Calu3 (cell line): ENCODE measurements around the gene AKR1E2. TPM values are rescaled to one million over a fixed set of nuclear protein-coding genes. Genes with fewer than 3 reads are reported as not detected.

Experiments
- BruUV-seq: library from RNA; stranded (reverse); fragments of 400-500 nt; replicated peaks from 2 replicates; lab custom pipeline; 2021; lab: Mats Ljungman, UMichigan
- CTCF ChIA-PET: fragments of 300-600 bp; sonication (Branson Sonifier 250); formaldehyde crosslinking; loops from one replicate; lab custom pipeline; 2022; ENCODE audit warnings: antibody characterized with exemption; lab: Charles Lee
- DNase-seq: peaks from one replicate; pipeline ENCODE4 v3.0.0; 2022
- H3K27ac Mint-ChIP-seq: one replicate; pipeline ENCODE4 v1.8.0; 2022; ENCODE audit warnings: mixed read lengths; ENCODE audit not compliant: unreplicated experiment
- H3K27me3 Mint-ChIP-seq: one replicate; pipeline ENCODE4 v1.8.0; 2022; ENCODE audit warnings: mixed read lengths; ENCODE audit not compliant: unreplicated experiment
- H3K36me3 Mint-ChIP-seq: one replicate; pipeline ENCODE4 v1.8.0; 2022; ENCODE audit warnings: mild to moderate bottlenecking, moderate library complexity, mixed read lengths; ENCODE audit not compliant: insufficient read depth, unreplicated experiment
- H3K4me1 Mint-ChIP-seq: one replicate; pipeline ENCODE4 v1.8.0; 2022; ENCODE audit warnings: mild to moderate bottlenecking, low read depth, mixed read lengths; ENCODE audit not compliant: unreplicated experiment
- H3K4me3 Mint-ChIP-seq: one replicate; pipeline ENCODE4 v1.8.0; 2022; ENCODE audit warnings: mild to moderate bottlenecking, low read depth, moderate library complexity, mixed read lengths; ENCODE audit not compliant: unreplicated experiment
- H3K9me3 Mint-ChIP-seq: one replicate; pipeline ENCODE4 v1.8.0; 2022; ENCODE audit warnings: low read depth, mixed read lengths; ENCODE audit not compliant: unreplicated experiment
- intact Hi-C: fragments of 100-400 bp; cut with micrococcal nuclease; formaldehyde crosslinking; loops from one replicate; pipeline ENCODE4 v1.10.0; 2022; ENCODE audit not compliant: unreplicated experiment
- total RNA-seq: library from RNA; stranded (reverse); gene quantifications from 2 replicates; pipeline ENCODE4 v1.2.3, GENCODE V29; 2022
- TF ChIP-seq, protein P1 (sequence below): fragments of 200-600 bp; IDR thresholded peaks from one replicate; pipeline ENCODE4 v1.8.0; 2022; ENCODE audit warnings: antibody characterized with exemption; ENCODE audit not compliant: unreplicated experiment

Gene AKR1E2
- total RNA-seq, 1 experiment from 2014 or later = 2.8 TPM

DNA sequence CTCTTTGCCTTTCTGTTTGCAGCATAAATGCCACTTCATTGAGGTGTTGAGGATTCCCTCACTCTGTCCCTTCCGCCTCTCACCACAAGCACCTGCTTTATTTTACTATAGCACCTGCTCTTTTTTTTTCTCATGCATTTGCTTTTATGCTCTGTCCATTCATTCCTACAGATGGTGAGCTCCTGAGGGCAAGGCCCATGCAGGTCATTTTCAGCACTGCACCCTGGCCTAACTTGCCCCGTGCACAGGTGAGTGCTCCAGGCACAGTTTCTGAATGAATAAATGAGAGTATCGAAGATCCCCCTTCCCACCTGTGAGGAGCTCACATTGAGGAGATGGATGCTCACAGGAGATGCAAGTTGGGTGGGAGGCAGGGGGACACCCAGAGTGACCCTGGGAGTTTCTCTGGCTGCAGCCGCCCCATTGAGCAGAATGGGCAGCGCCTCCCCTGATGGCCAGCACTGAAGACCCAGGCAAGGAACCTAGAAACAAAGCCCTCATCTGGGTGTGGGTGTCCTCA is 1.2 kb upstream of the AKR1E2 start:
- H3K9me3 Mint-ChIP-seq = peaks cover 2% of the 10 kb centered on the region
- H3K27me3 Mint-ChIP-seq = no peaks in the 10 kb centered on the region
- intact Hi-C loops = no loop called here
- H3K27ac Mint-ChIP-seq = no peak overlapping the region
- TF ChIP-seq, protein P1, sequence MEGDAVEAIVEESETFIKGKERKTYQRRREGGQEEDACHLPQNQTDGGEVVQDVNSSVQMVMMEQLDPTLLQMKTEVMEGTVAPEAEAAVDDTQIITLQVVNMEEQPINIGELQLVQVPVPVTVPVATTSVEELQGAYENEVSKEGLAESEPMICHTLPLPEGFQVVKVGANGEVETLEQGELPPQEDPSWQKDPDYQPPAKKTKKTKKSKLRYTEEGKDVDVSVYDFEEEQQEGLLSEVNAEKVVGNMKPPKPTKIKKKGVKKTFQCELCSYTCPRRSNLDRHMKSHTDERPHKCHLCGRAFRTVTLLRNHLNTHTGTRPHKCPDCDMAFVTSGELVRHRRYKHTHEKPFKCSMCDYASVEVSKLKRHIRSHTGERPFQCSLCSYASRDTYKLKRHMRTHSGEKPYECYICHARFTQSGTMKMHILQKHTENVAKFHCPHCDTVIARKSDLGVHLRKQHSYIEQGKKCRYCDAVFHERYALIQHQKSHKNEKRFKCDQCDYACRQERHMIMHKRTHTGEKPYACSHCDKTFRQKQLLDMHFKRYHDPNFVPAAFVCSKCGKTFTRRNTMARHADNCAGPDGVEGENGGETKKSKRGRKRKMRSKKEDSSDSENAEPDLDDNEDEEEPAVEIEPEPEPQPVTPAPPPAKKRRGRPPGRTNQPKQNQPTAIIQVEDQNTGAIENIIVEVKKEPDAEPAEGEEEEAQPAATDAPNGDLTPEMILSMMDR = no peak
- no peak for DNase-seq
- peaks cover 10% of the 10 kb centered on the region for H3K4me1 Mint-ChIP-seq
- H3K36me3 Mint-ChIP-seq = peaks cover 14% of the 10 kb centered on the region
- H3K4me3 Mint-ChIP-seq = no peak overlapping the region
- BruUV-seq = TSS peak; percentile 52
- CTCF ChIA-PET = no interaction called here

DNA sequence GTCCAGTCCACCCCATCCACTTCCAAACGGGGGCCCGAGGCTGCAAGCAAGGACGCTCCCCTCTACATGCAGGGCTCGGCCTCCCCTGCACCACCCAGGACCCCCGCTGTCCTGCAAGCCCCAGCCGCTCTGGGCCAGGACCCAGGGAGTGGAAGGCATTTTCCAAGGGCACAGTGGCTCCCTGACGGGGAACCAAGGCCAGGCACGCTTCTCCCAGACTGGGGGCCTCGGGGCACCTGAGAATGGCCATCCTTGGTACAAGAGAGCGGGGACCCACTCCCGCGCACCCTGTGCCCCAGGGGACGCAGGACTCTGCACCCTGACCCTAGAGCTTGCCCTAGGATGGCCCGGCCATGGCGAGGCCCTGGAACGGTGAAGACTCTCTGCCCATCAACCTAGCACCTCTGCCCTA is 545 bp upstream of the AKR1E2 start:
- CTCF ChIA-PET = no interaction called here
- H3K27me3 Mint-ChIP-seq = no peaks in the 10 kb centered on the region
- BruUV-seq = no TSS peak
- H3K36me3 Mint-ChIP-seq = peaks cover 14% of the 10 kb centered on the region
- TF ChIP-seq, protein P1 = no peak
- H3K9me3 Mint-ChIP-seq = peaks cover 2% of the 10 kb centered on the region
- no peak for DNase-seq
- H3K4me3 Mint-ChIP-seq = peak overlapping the region; percentile 83
- H3K4me1 Mint-ChIP-seq = peaks cover 10% of the 10 kb centered on the region
- H3K27ac Mint-ChIP-seq = no peak overlapping the region
- intact Hi-C loops = no loop called here

DNA sequence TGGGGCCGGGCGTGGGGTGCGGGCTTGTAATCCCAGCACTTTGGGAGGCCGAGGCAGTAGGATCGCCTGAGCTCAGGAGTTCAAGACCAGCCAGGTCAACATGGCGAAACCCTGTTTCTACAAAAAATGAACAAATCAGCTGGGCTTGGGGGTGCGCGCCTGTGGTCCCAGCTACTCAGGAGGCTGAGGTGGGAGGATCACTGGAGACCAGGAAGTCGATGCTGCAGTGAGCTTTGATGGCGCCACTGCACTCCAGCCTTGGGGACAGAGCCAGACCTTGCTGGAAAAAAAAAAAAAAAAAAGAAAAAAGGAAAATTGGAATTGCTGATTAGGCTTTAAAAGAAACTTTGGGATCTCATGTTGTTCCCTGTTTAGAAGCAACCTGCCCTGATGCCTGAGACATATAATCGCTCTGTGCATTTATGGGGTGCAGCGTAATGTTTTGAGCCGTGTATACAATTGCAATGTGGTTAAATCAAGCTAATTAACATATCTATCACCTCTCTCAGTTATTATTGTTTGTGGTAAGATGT is 851 bp downstream of the AKR1E2 start:
- TF ChIP-seq, protein P1 = no peak
- Mint-ChIP-seq H3K9me3 (peaks cover 2% of the 10 kb centered on the region), H3K36me3 (peaks cover 14% of the 10 kb centered on the region), H3K27me3 (no peaks in the 10 kb centered on the region), H3K4me1 (peaks cover 10% of the 10 kb centered on the region), H3K4me3 (peak overlapping the region; percentile 83), H3K27ac (peak overlapping the region; percentile 74)
- TSS peak; percentile 52 for BruUV-seq
- CTCF ChIA-PET = interaction anchor here (0.7 to 1.3 kb wide), 3 partner anchors 21 to 130 kb away, joined by 3 to 6 read pairs (median 4); no protein-coding TSS in a partner anchor
- no peak for DNase-seq
- intact Hi-C loops = no loop called here

DNA sequence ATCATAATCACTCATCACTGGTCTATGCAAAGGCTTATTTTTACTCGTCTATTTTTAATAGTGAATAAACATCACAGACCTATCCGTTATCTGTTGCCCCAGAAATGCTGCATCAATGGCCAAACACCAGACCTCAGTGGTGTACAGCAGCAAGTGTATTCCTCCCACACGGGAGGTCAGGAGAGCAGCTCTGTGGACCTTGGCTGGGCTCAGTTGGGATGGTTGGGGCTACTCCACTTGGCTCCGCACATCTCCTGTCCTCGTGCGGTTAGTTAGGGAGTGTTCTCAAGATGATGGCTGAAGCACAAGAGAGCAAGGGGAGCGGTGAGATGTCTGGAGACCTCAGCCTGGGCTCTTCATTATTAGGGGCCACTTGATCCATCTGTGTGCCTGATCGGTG is 2.0 kb downstream of the AKR1E2 start:
- H3K4me1 Mint-ChIP-seq = peaks cover 10% of the 10 kb centered on the region
- no TSS peak for BruUV-seq
- intact Hi-C loops = no loop called here
- peaks cover 14% of the 10 kb centered on the region for H3K36me3 Mint-ChIP-seq
- no peak overlapping the region for H3K4me3 Mint-ChIP-seq
- peaks cover 2% of the 10 kb centered on the region for H3K9me3 Mint-ChIP-seq
- no peak for DNase-seq
- no peaks in the 10 kb centered on the region for H3K27me3 Mint-ChIP-seq
- TF ChIP-seq, protein P1 = no peak
- CTCF ChIA-PET = no interaction called here
- H3K27ac Mint-ChIP-seq = no peak overlapping the region
